Neural cell (in vitro differentiated cells): ENCODE results near the gene PDF. TPM values are rescaled to one million over a fixed set of nuclear protein-coding genes. Genes with fewer than 3 reads are reported as not detected.

Source experiments
- H2AFZ ChIP-seq: fragments of 200-600, 300-800 bp; sonication (generic), shearing (Covaris generic); 2 replicates; pipeline ENCODE4 v1.6.0; 2014; ENCODE audit warnings: low read depth, mild to moderate bottlenecking, antibody characterized with exemption, low read length, moderate library complexity
- H3F3A ChIP-seq: fragments of 200-600 bp; shearing (Covaris generic); 2 replicates; pipeline ENCODE4 v1.6.1; 2016; ENCODE audit warnings: mild to moderate bottlenecking, moderate library complexity, mixed read lengths, antibody characterized with exemption, low read length; ENCODE audit not compliant: insufficient read depth, poor library complexity, severe bottlenecking
- H3K27ac ChIP-seq: fragments of 200-600, 300-800 bp; sonication (generic), shearing (Covaris generic); 2 replicates; pipeline ENCODE4 v1.5.1; 2014; ENCODE audit warnings: mild to moderate bottlenecking, low read length, moderate library complexity
- H3K27me3 ChIP-seq: fragments of 300-800, 200-600 bp; sonication (generic), shearing (Covaris generic); 2 replicates; pipeline ENCODE4 v1.6.0; 2014; ENCODE audit warnings: mild to moderate bottlenecking, low read depth, low read length, moderate library complexity; ENCODE audit not compliant: insufficient read depth
- H3K36me3 ChIP-seq: fragments of 300-800, 200-600 bp; sonication (generic), shearing (Covaris generic); 2 replicates; pipeline ENCODE4 v1.5.1; 2014; ENCODE audit warnings: mild to moderate bottlenecking, antibody characterized with exemption, low read length, moderate library complexity; ENCODE audit not compliant: insufficient read depth
- H3K4me2 ChIP-seq: fragments of 300-800, 200-600 bp; sonication (generic), shearing (Covaris generic); 2 replicates; pipeline ENCODE4 v1.6.0; 2014; ENCODE audit warnings: mild to moderate bottlenecking, low read length
- H3K4me3 ChIP-seq: fragments of 300-800, 200-600 bp; sonication (generic), shearing (Covaris generic); 2 replicates; pipeline ENCODE4 v1.5.1; 2014; ENCODE audit warnings: mild to moderate bottlenecking, low read length, moderate library complexity
- H3K79me2 ChIP-seq: fragments of 200-600 bp; shearing (Covaris generic); replicated peaks from 2 replicates; pipeline ENCODE4 v1.6.0; 2014; ENCODE audit warnings: mild to moderate bottlenecking, low read length, moderate library complexity; ENCODE audit not compliant: insufficient read depth
- H3K9ac ChIP-seq: fragments of 300-800, 200-600 bp; sonication (generic), shearing (Covaris generic); 2 replicates; pipeline ENCODE4 v1.6.1; 2016; ENCODE audit warnings: mild to moderate bottlenecking, low read length, mixed read lengths
- H3K9me2 ChIP-seq: fragments of 200-600 bp; shearing (Covaris generic); 2 replicates; pipeline ENCODE4 v1.6.1; 2016; ENCODE audit warnings: mild to moderate bottlenecking, low read length, mixed read lengths; ENCODE audit not compliant: insufficient read depth
- H3K9me3 ChIP-seq: fragments of 200-600, 300-800 bp; sonication (generic), shearing (Covaris generic); 2 replicates; pipeline ENCODE4 v1.6.1; 2016; ENCODE audit warnings: mild to moderate bottlenecking, mixed run types, low read length, moderate library complexity, mixed read lengths
- H4K20me1 ChIP-seq: fragments of 200-600 bp; shearing (Covaris generic); 2 replicates; pipeline ENCODE4 v1.6.1; 2016; ENCODE audit warnings: mild to moderate bottlenecking, mixed run types; ENCODE audit not compliant: insufficient read depth
- CTCF ChIP-seq: fragments of 450-650 bp; IDR thresholded peaks from 2 replicates; pipeline ENCODE4 v1.5.1; 2014; ENCODE audit warnings: antibody characterized with exemption, mild to moderate bottlenecking, moderate library complexity; ENCODE audit not compliant: poor library complexity, severe bottlenecking
- EP300 ChIP-seq: fragments of 450-650 bp; conservative IDR thresholded peaks from 2 replicates; pipeline ENCODE4 v1.6.1; 2014; ENCODE audit warnings: antibody characterized with exemption, mild to moderate bottlenecking, moderate library complexity; ENCODE audit not compliant: poor library complexity, severe bottlenecking
- EZH2 ChIP-seq: fragments of 200-600, 300-800 bp; shearing (Covaris generic), sonication (generic); IDR thresholded peaks from 2 replicates; pipeline ENCODE4 v1.6.1; 2014; ENCODE audit warnings: antibody characterized with exemption, low read length, borderline replicate concordance, mild to moderate bottlenecking; ENCODE audit not compliant: insufficient read depth, poor library complexity, severe bottlenecking
- MXI1 ChIP-seq: fragments of 450-650 bp; conservative IDR thresholded peaks from 2 replicates; pipeline ENCODE4 v1.6.1; 2014; ENCODE audit warnings: antibody characterized with exemption, mild to moderate bottlenecking; ENCODE audit not compliant: poor library complexity, severe bottlenecking
- POLR2AphosphoS5 ChIP-seq: IDR thresholded peaks from 2 replicates; pipeline ENCODE4 v1.6.1; 2012
- RAD21 ChIP-seq: fragments of 450-650 bp; conservative IDR thresholded peaks from 2 replicates; pipeline ENCODE4 v1.6.1; 2014; ENCODE audit warnings: antibody characterized with exemption, mild to moderate bottlenecking, moderate library complexity
- REST ChIP-seq: IDR thresholded peaks from 2 replicates; pipeline ENCODE4 v1.6.1; 2012; ENCODE audit warnings: borderline replicate concordance
- SMC3 ChIP-seq: fragments of 450-650 bp; conservative IDR thresholded peaks from 2 replicates; pipeline ENCODE4 v1.6.1; 2014; ENCODE audit warnings: antibody characterized with exemption, mild to moderate bottlenecking, moderate library complexity; ENCODE audit not compliant: poor library complexity
- TAF1 ChIP-seq: IDR thresholded peaks from 2 replicates; pipeline ENCODE4 v1.6.1; 2012; ENCODE audit warnings: low read depth
- polyA plus RNA-seq: library from polyadenylated mRNA; depleted of rRNA; stranded (reverse); fragments of >200 nt; gene quantifications from 2 replicates; pipeline ENCODE4 v1.2.3, GENCODE V29; 2014

The PDF gene
- polyA plus RNA-seq, 1 donor from 2014 or later: 5.1 TPM

- TF ChIP-seq MXI1 (no peak), EZH2 (no peak), SMC3 (no peak)
- Histone ChIP-seq H3K36me3 (no peaks in the 10 kb centered on the region), H2AFZ (no peak overlapping the region), H3K9me3 (no peaks in the 10 kb centered on the region), H3K9ac (no peak overlapping the region), H4K20me1 (no peaks in the 10 kb centered on the region), H3K27ac (no peak overlapping the region), H3K4me2 (no peak overlapping the region), H3K79me2 (no peaks in the 10 kb centered on the region), H3K4me3 (no peak overlapping the region), H3F3A (no peaks in the 10 kb centered on the region), H3K9me2 (no peaks in the 10 kb centered on the region), H3K27me3 (no peaks in the 10 kb centered on the region)
Observed at GRCh38 chr16:69285240-69285639, 45.1 kb downstream of the PDF start.

GRCh38 chr16:69283851-69284250 is 46.5 kb downstream of the PDF start:
- no peaks in the 10 kb centered on the region for H4K20me1 ChIP-seq

More at GRCh38 chr16:69283851-69284250, 46.5 kb downstream of the PDF start:
- Histone ChIP-seq H3F3A (no peaks in the 10 kb centered on the region), H3K4me2 (no peak overlapping the region), H3K9me2 (no peaks in the 10 kb centered on the region), H3K79me2 (no peaks in the 10 kb centered on the region), H3K4me3 (no peak overlapping the region), H3K27me3 (no peaks in the 10 kb centered on the region), H3K36me3 (no peaks in the 10 kb centered on the region), H3K9me3 (no peaks in the 10 kb centered on the region), H3K27ac (no peak overlapping the region), H2AFZ (no peak overlapping the region), H3K9ac (no peak overlapping the region)
- TF ChIP-seq CTCF (no peak), TAF1 (no peak), POLR2AphosphoS5 (no peak), RAD21 (no peak), EZH2 (no peak), MXI1 (no peak), REST (no peak), SMC3 (no peak), EP300 (no peak)
